Retinal pigment epithelial cell (primary cell): ENCODE measurements around the gene GALNT9.
"Not testable (repeated sequence)": the region's sequence is repeated elsewhere in the genome, so short reads cannot be mapped to it uniquely, and the experiment has no call there.

ENCODE experiments used
- DNase-seq: peaks from one replicate; pipeline ENCODE4 v3.0.0-alpha.2; 2010; ENCODE audit warnings: low read depth
- H3K4me3 ChIP-seq: 2 replicates; pipeline ENCODE4 v1.5.1; 2011; ENCODE audit warnings: mild to moderate bottlenecking, low read length, control low read depth, moderate library complexity
- TF ChIP-seq, protein P1 (sequence below): conservative IDR thresholded peaks from 2 replicates; pipeline ENCODE4 v1.5.1; 2011; ENCODE audit warnings: low read depth, low read length, control low read depth, inconsistent platforms

GALNT9 gene

DNA sequence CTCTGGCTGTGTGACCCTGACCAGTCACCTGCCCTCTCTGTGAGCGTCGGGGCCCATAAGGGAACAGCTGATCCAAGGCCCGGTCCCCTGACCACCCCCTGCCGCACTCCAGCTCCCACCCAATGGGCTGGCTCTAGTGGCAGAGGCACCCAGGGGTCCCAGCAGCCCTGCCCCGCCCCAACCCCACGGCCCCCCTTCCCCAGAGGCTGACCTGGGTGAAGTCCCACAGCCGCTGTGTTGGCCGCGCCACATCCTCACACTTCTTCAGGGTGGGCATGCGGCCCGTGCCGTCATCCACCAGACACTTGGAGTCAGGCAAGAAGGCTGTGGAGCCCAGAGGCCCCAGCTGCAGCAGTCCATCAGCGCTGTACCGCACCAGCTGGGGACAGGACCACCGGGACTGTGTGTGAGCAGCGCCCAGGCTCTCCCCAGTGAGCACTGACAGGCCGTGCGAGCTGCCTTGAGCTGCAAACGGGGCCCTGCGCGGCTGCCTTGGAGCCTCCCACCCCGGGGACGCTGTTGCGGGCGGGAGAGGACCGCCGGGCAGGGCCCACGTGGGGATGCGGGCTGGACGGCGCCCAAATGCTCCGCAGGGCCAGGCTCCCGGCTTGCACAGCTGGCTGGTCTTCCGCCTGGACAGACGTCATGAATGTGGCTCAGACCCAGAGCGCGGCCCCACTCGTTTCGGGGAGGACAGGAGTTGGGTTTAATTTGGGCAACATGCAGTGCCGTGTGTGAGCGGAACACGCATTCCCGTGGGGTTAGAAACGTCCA, 131.6 kb downstream of the GALNT9 start:
- H3K4me3 ChIP-seq: no peak overlapping the region
- TF ChIP-seq, protein P1, sequence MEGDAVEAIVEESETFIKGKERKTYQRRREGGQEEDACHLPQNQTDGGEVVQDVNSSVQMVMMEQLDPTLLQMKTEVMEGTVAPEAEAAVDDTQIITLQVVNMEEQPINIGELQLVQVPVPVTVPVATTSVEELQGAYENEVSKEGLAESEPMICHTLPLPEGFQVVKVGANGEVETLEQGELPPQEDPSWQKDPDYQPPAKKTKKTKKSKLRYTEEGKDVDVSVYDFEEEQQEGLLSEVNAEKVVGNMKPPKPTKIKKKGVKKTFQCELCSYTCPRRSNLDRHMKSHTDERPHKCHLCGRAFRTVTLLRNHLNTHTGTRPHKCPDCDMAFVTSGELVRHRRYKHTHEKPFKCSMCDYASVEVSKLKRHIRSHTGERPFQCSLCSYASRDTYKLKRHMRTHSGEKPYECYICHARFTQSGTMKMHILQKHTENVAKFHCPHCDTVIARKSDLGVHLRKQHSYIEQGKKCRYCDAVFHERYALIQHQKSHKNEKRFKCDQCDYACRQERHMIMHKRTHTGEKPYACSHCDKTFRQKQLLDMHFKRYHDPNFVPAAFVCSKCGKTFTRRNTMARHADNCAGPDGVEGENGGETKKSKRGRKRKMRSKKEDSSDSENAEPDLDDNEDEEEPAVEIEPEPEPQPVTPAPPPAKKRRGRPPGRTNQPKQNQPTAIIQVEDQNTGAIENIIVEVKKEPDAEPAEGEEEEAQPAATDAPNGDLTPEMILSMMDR: no peak
- no peak for DNase-seq

DNA sequence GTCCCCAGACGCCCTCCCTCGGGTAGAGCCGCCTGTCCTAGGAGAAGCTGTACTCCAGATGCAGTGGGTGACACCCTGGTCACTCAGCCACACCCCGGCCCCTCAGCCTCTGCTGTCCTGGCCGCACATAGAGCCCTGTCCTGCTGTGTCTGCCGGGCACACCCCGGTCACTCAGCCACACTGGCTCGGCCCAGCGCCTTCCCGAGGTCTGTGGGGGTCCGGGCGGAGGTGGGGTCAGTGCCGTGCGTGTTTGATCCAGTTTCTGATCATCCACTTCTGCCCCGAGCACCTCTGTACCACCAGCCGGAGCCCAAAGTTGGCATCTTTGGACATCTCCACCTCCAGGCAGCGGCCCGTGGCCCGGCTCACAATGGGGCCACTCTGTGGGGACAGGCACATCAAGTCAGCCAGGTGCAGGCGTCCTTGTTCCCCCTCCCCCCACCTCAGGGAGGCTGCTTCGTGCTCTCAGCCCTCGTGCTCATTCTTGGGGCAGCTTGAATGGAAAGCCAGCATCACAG, 132.5 kb downstream of the GALNT9 start:
- DNase-seq: no peak
- H3K4me3 ChIP-seq: no peak overlapping the region
- TF ChIP-seq, protein P1: no peak

DNA sequence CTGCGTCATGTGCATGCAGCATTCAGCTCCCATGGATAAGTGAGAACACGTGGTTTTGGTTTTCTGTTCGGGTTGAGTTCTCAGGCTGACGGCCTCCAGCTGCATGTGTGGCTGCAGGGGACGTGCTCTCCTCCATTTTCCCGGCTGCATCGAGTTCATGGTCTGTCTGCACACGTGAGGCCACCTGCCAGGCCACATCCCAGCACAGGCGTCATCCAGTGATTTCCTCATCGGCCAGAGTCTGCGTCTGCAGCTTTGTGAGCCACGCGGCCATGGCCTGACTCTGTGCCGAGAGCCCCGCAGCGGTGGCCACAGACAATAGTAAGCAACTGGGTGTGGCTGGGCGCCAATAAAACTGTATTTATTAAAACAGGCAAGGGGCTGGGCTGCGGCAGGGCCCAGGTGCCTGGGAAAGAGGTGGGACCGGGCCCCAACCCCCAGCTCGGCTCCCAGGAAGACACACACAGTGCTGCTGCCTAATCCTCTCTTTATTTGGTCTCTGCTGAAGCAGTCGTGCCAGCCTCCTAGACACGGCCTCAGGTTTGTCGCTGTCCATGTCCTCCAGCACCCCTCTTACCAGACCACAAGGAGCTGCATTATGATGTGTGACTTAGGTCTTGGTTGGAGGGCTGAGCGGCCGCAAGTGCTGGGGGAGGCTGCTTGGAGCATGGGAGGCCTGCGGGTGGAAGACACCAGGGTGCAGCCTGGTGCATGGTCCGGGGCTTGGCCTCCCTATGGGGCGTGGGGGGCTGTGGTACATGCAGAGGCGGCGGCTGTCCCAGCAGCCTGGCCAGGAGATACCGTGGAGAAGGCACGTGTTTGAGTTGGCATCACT, 133.1 kb downstream of the GALNT9 start:
- no peak for DNase-seq
- no peak overlapping the region for H3K4me3 ChIP-seq
- TF ChIP-seq, protein P1: no peak

DNA sequence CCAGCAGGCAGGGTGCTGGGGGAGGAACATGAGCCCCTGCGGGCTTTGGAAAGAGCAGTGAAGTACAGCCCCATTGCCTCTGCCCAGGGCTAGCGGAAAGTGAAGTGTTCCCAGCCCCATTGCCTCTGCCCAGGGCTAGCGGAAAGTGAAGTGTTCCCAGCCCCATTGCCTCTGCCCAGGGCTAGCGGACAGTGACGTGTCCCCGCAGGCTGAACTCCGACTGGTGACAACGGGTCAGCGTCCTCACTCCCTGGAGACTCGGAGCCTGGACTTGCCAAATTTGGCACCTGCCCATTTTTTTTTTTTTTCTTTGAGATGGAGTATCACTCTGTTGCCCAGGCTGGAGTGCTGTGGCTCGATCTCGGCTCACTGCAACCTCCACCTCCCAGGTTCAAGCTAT, 134.1 kb downstream of the GALNT9 start:
- not testable (repeated sequence) for H3K4me3 ChIP-seq, DNase-seq

DNA sequence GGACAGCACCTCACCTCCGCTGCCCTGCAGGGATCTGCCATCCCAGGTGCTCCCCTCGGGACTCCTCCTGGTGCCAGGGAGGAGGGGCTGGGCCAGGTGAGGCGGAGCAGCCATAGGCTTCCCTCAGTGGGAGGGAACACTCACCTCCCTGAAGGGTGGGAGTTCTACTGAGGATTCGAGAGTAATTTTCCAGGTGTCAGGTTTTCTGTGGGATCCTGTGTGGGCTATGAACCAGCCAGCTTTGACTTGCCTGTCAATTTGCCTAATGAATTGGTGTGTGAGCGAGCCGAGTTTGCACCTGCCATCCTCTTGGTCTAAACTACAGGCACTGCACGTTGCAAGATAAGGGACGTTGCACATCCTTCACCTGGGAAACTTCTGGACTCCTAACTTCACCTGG, 134.8 kb downstream of the GALNT9 start:
- no peak overlapping the region for H3K4me3 ChIP-seq
- TF ChIP-seq, protein P1: no peak

DNA sequence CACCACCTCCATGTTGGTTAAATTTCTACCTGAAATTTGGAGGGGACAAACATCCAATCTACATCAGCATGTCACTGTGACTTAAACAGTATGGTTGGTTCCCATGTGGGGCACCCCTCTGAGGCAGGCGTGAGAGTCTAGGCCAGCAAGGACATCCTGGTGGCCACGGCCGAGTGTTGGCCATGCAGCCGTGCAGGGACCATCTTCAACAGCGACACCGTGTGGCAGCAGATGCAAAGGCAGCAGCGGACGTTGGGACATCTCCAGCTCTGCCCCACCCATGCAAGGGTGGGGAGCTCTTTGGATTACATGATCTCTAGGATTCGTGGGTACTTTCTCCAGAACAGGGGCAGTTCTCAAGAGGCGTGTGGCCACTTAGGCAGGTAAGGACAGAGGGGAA, 135.3 kb downstream of the GALNT9 start:
- no peak overlapping the region for H3K4me3 ChIP-seq
- DNase-seq: no peak
- TF ChIP-seq, protein P1: peak; percentile 41

More for the DNA sequence above, 134.8 kb downstream of the GALNT9 start:
- DNase-seq: no peak

DNA sequence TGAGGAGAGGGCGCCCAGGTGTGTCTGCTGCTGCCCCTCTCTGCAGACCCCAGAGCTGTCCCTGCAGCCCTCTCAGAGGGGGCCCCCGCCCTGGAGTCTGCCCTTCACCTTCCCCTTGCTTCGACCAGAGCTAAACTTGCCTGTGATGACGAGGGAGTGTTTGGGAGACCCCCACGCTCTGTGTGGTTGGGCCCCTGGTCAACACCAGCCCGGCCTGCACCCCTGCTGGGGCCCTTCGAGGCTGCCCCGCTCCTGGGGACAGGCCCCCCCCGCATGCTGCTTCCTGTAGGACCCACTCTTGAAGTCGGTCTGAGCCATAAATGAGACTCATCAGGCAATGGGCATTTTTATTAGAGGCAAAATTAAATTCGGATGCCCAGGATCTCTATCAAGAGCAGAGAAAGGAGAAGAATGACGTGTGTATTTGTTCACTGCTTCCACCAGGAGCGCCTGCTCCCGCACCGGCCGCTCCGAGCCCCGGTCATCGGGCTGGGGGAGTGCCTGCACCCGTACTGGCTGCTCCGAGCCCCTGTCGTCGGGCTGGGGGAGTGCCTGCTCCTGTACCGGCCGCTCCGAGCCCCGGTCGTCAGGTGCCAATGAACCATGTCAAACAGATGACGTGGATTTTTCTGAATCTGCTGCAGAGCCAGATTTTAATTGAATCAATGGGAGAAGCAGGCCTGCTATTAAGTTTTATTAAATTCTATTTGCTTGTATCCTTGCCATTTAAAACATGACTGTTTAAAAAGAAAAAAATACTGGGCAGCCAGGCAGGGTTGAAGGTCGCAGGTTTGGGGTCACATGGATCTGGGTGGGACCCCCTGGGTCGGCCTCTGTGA, 137.5 kb downstream of the GALNT9 start:
- TF ChIP-seq, protein P1: no peak
- H3K4me3 ChIP-seq: no peak overlapping the region
- DNase-seq: no peak
